ENCODE results near the gene WDR6. TPM values are rescaled to one million over a fixed set of nuclear protein-coding genes. Genes with fewer than 3 reads are reported as not detected.
A peak's percentile ranks its signal among the peaks of the same experiment; 100 is the strongest.

WDR6 gene
- total and polyA plus RNA-seq, 9 of the 15 experiments (the other 6 are each of a cell fraction or from before 2014, with no cell fraction given), result 8.9 to 90.6 (median 44.7) TPM

DNA sequence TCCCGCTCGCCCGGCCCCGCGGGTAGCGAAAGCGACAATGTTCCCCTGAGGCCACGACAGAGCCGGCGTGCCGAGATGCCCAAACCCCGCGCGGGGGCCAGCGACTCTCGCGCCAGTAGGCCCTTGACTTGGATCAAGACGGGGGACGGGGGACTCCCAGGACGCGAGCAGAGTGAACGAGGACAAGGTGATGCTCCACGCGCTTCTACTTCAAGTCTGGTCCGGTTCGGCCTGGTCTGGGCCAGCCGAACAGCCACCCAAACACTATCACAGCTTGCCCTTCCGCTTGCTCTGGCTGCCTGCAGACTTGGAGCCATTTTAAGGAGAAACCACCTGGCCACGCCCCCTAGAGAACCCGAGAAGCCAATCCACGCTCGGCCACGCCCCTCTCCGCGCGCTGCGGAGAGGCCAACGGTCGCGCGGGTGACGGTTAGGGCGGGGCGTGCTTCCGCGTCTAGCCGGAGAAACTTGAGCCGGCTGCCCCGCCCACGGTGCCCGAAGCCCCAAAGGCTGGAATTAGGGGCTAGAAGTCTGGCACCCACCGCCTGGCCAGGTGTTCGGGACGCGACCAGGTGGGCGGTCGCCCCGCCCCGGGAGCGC is 14.1 kb downstream of the WDR6 start (continued):
- TF ChIP-seq, protein P1, sequence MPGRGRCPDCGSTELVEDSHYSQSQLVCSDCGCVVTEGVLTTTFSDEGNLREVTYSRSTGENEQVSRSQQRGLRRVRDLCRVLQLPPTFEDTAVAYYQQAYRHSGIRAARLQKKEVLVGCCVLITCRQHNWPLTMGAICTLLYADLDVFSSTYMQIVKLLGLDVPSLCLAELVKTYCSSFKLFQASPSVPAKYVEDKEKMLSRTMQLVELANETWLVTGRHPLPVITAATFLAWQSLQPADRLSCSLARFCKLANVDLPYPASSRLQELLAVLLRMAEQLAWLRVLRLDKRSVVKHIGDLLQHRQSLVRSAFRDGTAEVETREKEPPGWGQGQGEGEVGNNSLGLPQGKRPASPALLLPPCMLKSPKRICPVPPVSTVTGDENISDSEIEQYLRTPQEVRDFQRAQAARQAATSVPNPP (IDR thresholded peaks at IDR 0.05; ENCODE audit: borderline replicate concordance, insufficient read depth, insufficient read length), result no peak
- TF ChIP-seq, protein P2, sequence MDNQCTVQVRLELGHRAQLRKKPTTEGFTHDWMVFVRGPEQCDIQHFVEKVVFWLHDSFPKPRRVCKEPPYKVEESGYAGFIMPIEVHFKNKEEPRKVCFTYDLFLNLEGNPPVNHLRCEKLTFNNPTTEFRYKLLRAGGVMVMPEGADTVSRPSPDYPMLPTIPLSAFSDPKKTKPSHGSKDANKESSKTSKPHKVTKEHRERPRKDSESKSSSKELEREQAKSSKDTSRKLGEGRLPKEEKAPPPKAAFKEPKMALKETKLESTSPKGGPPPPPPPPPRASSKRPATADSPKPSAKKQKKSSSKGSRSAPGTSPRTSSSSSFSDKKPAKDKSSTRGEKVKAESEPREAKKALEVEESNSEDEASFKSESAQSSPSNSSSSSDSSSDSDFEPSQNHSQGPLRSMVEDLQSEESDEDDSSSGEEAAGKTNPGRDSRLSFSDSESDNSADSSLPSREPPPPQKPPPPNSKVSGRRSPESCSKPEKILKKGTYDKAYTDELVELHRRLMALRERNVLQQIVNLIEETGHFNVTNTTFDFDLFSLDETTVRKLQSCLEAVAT (IDR thresholded peaks at IDR 0.05), result peak; percentile 51 to 82; a peak in 3 of 4 replicates
- TF ChIP-seq, protein P3, sequence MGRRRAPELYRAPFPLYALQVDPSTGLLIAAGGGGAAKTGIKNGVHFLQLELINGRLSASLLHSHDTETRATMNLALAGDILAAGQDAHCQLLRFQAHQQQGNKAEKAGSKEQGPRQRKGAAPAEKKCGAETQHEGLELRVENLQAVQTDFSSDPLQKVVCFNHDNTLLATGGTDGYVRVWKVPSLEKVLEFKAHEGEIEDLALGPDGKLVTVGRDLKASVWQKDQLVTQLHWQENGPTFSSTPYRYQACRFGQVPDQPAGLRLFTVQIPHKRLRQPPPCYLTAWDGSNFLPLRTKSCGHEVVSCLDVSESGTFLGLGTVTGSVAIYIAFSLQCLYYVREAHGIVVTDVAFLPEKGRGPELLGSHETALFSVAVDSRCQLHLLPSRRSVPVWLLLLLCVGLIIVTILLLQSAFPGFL (CRISPR knock-in tag; IDR thresholded peaks at IDR 0.05), result peak; percentile 94
- peak; percentile 79 for TF ChIP-seq KLF16 (IDR thresholded peaks at IDR 0.05)
- TF ChIP-seq, protein P4, sequence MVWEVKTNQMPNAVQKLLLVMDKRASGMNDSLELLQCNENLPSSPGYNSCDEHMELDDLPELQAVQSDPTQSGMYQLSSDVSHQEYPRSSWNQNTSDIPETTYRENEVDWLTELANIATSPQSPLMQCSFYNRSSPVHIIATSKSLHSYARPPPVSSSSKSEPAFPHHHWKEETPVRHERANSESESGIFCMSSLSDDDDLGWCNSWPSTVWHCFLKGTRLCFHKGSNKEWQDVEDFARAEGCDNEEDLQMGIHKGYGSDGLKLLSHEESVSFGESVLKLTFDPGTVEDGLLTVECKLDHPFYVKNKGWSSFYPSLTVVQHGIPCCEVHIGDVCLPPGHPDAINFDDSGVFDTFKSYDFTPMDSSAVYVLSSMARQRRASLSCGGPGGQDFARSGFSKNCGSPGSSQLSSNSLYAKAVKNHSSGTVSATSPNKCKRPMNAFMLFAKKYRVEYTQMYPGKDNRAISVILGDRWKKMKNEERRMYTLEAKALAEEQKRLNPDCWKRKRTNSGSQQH (CRISPR knock-in tag; IDR thresholded peaks at IDR 0.05), result peak; percentile 50; the same call in 1 of the 2 replicates
- 0 out of 2 replicates have a peak, but pooled peaks have one; percentile 45 for TF ChIP-seq RREB1 (CRISPR knock-in tag; IDR thresholded peaks at IDR 0.05)
- 0 out of 2 replicates have a peak, but pooled peaks have one; percentile 66 for TF ChIP-seq ZBED1 (IDR thresholded peaks at IDR 0.05)
- 0 out of 2 replicates have a peak, but pooled peaks have one; percentile 58 for TF ChIP-seq KLF1 (tag; IDR thresholded peaks at IDR 0.05)
- TF ChIP-seq ETS2 (tag; IDR thresholded peaks at IDR 0.05; ENCODE audit: borderline replicate concordance, poor library complexity, severe bottlenecking), result no peak
- TF ChIP-seq FOXM1 (IDR thresholded peaks at IDR 0.05; ENCODE audit: low read depth), result peak; percentile 65
- TF ChIP-seq FOXM1 (CRISPR knock-in tag; IDR thresholded peaks at IDR 0.05; ENCODE audit: low read depth), result no peak
- TF ChIP-seq KLF13 (tag; IDR thresholded peaks at IDR 0.05; ENCODE audit: borderline replicate concordance, low read depth), result peak; percentile 45; the same call in 1 of the 2 replicates
